Measurements from ENCODE around the gene TTLL6.
"Not testable (repeated sequence)": the region's sequence is repeated elsewhere in the genome, so short reads cannot be mapped to it uniquely, and the experiment has no call there.

DNA sequence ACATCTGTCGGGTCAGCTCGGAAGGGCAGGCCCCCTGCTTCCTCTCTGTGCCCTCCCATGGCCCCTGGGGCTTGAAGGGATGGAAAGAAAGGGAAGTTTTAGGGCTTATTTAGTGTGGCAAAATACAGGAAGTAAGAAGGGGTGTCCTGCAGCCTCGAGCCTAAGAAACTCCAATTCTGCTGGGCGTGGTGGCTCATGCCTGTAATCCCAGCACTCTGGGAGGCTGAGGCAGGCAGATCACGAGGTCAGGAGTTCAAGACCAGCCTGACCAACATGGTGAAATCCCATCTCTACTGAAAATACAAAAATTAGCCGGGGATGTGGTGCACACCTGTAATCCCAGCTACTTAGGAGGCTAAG lies 20.9 kb downstream of the TTLL6 start:
- TF ChIP-seq, protein P1, sequence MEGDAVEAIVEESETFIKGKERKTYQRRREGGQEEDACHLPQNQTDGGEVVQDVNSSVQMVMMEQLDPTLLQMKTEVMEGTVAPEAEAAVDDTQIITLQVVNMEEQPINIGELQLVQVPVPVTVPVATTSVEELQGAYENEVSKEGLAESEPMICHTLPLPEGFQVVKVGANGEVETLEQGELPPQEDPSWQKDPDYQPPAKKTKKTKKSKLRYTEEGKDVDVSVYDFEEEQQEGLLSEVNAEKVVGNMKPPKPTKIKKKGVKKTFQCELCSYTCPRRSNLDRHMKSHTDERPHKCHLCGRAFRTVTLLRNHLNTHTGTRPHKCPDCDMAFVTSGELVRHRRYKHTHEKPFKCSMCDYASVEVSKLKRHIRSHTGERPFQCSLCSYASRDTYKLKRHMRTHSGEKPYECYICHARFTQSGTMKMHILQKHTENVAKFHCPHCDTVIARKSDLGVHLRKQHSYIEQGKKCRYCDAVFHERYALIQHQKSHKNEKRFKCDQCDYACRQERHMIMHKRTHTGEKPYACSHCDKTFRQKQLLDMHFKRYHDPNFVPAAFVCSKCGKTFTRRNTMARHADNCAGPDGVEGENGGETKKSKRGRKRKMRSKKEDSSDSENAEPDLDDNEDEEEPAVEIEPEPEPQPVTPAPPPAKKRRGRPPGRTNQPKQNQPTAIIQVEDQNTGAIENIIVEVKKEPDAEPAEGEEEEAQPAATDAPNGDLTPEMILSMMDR (IDR thresholded peaks at IDR 0.05): not testable (repeated sequence)
- not testable (repeated sequence) for TF ChIP-seq EZH2phosphoT487 (IDR thresholded peaks at IDR 0.05)
